ENCODE results near the gene ZC3H12A.
A peak's percentile ranks its signal among the peaks of the same experiment; 100 is the strongest.

The ZC3H12A gene
- total RNA-seq: 102 to 359 reads per million in 2 donors

DNA sequence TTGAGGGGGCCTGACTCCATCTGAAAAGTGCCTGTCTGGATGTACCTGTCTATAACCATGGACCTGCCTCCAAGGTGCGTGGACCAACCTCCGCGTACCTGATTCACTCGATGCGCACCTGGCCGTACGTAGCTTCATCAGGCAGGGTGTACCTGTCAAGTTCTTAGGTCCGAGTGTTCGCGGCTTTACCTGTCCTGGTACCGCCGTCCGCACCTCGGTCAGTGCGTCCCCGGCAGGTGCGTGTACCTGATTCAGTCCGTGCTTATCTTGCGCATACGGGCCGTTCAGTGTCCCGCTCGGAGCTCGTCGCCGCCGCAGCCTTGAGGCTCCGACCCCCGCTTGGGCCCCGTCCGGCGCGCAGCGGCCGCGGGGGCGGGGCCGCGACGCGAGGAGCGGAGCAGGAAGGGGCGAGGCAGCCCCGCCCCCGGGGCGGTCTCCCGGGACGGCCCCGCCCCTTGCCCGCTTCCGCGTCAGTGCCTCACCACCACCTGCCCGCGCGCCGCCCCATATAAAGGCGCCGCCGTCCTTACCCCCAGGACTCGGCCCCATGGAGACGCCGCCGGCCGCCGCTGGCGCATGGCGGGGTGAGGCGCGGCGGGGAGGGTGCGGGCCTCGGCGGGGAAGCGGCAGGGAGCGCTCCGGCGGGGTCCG is at the start of gene ZC3H12A:
Gene ZC3H12A, plus strand, starts transcription at position 535 of the 651 bp plus-strand sequence. CDS start 917 bp downstream, outside the sequence.
- DNase-seq: peak; percentile 91

DNA sequence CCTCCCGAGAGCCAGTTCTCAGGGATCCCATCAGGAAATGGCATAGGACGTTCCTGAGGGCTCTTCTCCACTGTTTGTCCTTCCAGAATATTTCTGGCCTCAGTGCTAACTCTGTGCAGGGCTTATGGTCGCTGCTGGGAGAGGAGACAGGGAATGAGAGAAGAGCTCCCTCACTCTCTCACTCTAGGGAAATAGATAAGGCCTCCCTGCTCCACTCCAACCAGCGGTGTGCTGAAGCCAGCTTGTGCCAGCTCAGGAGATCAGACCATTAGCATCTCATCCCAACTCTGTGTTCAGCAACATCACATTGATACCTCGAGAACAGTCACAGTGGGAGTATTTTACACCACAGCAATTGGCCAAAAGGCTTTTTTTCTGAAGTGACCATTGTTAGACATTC is 49.2 kb upstream of the ZC3H12A start:
- no peak for DNase-seq

DNA sequence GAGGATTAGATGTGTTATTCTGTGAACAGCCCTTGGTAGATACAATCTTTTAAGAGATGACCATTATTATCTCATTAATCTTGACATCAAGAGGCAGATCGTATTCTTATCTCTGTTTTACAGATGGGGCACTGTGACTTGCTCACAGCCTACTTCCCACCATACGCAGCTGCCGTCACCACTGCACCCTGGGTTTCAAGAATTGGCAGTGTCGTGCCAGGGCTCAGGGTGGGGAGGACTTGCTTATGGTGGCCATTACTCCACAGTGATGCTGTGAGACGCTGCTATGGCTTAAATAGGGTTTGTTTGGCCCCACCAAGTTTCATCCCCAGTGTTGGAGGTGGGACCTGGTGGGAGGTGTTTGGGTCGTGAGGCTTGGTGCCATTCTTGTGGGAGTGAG is 45.4 kb upstream of the ZC3H12A start:
- no peak for DNase-seq

DNA sequence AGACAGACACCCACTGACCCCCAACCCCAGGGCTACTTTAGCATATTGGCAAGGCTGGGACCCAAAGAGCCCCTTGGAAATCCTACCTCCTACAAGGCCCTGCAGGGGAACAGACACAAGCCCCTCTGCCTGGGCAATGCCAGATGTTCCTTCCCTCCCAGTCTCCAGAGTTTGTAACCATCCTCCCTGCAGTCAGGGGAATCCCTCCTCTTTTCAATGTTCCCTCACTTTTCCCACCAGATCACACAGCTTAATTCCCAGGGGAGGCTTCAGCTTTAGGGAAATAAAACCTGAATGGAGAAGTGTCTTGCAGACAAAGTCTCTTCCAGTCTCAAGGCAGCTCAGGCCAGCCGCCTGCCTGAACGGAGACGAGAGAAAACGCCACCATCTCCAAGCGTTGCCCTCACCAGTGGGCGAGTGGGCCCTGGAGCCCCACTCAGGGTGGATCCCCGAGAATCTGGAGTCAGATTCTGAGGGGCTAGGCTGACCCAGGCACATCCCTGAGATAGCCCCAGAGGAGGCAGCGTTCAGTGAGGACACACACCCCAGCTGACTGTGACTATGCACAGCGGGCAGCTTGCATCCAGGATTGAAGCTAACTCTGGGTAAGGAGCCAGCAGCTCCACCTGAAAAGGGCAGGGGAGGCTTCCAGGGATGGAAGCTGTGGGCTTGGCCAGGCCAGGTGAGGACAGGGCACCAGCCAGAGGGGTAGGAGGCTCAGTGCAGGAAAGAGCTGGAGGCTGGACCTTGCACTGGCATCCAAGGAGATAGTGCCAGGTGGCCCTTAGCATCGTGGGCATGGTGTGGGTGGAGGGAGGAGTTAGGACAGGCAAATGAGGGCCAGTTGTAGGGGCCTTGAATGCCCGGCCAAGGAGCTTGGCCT is 44.0 kb upstream of the ZC3H12A start:
- DNase-seq: no peak

DNA sequence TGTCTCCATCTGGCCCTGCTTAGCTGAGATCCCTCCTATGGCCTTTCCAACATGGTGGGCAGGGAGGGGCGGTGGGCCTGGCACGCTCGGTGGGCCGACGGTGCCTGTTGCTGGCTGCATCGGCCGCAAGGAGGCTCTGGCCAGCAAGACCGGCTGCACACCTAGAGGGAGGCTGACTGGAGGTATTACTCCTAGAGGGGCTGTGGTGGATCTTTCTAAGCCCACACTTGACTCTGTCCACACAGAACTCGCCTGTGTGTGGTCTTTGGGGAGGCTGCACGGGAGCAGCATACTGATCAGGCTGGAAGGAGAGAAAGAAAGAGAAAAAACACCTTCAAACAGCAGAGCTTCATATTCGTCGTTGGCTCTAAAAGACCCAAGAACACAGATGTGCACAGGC is 41.7 kb upstream of the ZC3H12A start:
- DNase-seq: no peak

DNA sequence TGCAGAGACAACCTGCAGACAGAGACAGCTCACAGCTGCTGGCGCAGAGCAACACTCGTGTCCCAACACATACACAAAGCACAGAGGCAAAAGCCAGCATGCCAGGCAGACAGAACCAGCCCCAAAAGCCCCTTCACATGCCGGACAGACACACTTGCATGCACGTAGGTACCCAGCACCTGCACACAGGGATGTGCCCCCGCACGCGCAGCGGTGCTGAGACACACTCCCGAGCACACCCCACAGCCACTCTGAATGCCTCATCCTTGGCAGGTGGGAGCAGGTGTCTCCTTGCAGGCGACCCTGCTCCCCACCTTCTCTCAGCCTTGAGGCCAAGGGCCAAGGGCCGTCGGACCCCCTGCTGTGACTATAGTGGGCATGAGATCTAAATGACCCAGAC is 41.2 kb upstream of the ZC3H12A start:
- DNase-seq: no peak

DNA sequence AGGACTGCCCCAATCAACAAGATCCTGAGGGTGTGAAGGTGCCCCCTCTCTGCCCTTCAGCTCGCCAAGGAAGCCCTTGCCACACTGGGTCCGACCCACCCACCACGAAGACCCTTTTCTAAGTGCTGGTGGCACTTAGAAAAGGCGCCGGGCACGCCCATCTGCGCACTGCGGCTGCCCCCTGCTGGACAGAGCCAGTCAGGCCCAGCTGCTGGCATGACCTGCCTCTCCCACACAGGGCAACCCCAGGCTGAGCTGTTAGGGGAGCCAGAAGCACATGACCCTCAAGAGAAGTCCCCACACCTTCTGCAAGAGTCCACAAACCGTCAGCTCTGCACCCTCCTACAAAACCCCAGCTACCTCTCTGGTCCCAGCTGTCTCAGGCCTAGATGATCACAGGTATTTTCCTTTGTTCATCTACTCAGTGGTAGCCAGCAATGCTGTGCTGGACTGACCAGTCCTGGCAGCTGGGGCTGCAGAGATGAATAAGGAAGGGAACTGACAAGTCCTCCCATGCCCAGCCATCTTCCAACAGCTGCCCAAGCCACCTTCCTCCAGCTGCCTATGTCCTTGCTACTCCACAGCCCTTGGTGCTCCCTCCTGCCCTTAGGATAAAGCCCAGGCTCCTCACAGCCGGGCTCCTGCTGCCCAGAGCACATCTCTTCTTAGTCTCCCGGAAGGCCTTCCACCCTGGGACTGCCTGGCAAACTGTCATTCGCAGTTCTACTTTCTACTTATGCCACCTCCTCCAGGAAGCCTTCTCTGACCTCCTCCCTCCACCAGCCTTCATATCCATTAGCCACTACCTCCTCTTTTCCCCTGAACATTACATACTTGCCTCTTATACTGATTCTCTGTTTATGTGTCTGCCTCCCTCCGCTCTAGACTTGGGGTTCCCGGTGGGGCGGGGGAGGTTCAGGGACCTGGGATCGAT is 39.8 kb upstream of the ZC3H12A start:
- DNase-seq: peak; percentile 65

DNA sequence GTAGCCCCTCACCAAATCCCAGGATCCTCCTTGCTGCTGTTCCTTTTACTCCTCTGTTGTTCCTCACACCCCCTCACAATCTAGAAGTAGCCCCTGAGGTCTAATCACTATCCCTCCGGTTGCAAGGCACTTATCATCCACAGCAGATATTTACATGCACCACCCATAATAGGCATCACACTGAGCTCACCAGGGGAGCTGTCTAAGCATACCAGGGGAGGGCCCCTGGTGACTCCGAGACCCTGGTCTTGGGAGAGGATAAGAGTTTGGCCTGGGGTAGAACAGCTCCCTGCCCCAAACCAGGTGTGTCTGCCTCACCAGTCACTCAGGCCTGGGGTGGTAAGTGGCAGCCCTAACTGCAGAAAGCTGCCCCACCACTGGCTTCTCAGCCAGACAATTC is 37.3 kb upstream of the ZC3H12A start:
- DNase-seq: no peak

DNA sequence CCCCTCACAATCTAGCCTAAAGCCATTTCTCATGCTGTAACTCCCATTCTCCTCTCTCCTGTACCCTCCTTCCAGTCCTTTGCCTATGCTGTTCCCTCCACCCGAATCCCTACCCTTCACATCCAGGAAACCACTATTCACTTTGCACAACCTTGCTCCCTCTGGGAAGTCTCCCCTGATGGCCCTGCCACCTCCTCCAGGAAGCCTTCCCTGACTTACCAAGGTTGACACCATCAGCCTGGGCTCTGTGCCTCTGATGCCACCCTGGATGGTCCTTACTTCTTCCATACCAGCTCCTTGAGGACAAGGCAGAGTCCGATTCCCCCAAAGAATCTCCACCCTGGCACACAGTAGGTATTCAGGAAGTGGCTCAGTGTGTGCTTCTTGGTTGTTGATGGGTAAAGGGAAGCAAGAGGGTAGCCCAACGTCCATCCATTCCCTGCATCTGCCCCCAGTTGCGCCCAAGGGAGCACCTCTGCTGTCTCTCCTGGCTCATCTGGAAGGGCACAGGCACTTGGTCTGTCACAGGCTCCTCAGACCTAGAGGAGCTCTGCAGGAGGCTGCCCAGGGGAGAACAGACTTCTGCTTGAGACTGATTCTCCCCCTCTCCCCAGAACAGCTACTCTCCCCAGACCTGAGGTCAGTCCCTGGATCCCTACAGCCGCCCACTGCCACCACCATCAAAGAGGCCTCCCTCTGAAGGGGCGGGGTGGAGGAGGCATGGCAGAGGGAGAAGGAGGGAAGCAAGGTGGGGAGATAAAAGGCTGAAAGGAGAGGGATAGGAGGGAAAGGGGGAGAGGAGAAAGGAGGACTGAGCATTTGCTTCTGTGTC is 36.1 kb upstream of the ZC3H12A start:
- no peak for DNase-seq

DNA sequence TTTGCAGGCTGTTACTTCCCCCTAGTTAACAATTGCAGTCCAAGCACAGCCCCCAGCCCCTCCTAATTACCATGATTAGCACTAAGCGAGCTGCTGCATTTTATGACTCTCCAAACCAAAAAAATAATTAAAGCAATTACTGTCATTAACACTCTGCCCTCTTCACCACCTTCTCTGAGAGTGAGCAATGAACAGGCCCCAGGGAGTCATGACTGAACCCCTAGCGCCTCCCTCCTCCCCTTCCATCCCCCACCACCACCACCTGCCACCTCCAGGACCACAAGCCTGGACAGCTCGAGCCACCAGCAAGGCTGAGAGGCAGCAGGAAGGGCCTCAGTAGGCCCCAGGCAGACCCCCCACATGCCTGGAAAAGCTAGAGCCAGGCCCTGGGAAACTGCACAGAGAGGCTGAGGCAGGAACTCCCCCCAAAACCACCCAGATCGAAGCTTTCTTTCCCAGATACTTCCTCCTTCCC is 35.5 kb upstream of the ZC3H12A start:
- DNase-seq: no peak

DNA sequence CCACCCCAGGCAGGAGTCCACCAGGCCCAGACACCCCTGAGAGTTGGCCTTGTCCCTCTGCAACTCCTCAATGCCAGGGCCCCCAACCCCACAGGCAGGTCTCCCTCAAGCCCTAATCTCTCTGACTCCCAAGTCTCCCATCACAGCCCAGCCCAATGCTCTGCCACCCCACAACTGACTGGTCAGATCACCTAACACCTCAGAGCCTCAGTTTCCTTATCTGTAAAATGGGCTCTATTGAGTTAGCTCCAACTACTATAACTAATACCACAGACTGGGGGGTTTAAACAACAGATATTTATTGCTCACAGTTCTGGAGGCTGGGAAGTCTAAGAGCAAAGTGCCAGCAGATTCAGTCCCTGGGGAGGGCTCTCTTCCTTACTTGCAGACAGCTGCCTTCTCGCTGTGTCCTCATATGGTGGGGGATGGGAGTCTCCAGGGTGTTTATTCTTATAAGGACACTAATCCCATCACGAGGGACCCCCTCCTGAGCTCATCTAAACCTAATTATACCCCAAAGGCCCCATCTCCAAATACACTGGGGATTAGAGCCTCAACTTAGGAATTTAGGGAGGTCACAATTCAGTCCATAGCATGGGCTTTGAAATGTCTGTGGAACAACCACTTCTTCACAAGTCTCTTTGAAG is 34.9 kb upstream of the ZC3H12A start:
- no peak for DNase-seq

DNA sequence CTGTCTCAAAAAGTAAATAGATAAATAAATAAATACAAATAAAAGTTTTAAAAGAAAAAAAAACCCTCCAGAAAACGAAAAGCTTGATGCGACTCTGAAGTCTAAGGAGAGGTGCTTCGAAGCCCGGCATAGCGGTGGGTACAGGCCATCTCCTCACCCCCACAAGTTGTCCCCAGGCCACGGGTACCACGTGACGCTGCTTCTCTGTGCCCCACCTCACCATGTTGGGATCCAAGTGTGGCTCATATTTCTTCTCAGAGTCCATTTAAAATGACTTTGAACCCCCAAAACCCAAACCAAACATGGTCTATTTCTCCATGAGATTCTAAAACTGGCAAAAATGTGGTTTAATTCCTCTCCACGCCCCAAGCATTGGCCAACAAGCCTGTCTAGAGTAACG is 32.9 kb upstream of the ZC3H12A start:
- DNase-seq: no peak

DNA sequence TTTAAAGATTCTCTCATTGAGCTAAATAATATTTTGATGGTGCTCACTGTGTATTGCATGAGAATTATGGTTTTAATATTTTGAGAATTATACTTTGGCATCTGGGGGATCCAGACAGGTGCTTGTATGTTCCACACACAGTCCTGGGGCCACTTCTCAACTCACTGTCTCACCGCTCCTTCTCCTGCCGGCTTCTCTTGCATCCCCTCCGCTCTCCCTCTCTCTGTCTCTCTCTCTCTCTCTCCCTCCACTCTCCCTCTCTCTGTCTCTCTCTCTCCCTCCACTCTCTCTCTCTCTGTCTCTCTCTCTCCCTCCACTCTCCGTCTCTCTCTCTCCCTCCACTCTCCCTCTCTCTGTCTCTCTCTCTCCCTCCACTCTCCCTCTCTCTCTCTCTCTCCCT is 32.2 kb upstream of the ZC3H12A start:
- DNase-seq: no peak

DNA sequence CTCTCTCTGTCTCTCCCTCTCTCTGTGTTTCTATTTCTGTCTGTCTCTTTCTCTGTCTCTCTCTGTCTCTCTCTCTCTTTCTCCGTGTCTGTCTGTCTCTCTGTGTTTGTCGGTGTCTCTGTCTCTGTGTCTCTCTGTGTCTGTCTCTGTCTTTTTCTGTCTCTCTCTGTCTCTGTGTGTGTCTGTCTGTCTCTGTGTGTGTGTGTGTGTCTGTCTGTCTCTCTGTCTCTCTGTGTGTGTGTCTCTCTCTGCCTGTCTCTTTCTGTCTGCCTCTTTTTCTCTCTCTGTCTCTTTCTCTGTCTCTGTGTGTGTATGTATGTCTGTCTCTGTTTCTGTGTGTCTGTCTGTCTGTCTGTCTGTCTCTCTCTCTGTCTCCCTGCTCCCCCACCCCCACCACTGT is 31.7 kb upstream of the ZC3H12A start:
- no peak for DNase-seq

DNA sequence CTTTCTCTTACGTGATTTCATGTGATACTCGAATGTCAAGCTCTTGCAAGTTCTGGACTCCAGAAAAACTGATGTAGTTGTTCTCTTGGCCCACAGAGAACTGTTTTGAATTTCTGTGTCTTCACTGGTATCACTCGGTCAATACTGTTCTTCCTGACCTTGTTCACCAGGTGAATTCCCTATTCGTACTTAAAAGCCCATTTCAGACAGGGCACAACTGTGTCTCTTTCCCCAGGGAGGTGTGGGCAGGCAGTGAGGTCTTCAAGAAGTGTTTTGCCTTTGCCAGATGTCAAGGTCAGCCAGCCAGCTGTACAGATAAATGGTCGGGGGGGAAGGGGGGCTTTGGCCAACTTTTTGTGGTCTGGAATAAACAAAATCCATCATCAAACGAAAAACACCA is 27.5 kb upstream of the ZC3H12A start:
- DNase-seq: no peak

DNA sequence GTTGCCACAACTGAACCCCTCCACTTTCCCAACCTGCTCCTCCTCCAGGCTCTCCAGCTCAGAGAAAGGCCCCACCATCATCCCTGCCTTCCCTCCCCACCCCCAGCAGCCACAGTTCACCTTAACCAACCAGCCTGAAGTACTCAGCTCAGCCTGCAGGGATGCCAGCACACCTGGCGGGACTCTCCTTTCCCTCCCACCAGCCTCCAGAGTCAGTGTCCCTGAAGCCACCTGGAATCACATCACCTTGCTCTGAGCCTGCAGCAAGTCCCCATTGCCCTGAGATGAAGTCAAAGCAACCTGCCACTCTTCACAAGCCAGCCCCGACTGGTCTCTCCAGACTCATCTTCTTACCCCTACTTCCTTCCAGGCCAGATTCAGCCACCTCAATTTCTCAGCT is 26.2 kb upstream of the ZC3H12A start:
- DNase-seq: no peak

DNA sequence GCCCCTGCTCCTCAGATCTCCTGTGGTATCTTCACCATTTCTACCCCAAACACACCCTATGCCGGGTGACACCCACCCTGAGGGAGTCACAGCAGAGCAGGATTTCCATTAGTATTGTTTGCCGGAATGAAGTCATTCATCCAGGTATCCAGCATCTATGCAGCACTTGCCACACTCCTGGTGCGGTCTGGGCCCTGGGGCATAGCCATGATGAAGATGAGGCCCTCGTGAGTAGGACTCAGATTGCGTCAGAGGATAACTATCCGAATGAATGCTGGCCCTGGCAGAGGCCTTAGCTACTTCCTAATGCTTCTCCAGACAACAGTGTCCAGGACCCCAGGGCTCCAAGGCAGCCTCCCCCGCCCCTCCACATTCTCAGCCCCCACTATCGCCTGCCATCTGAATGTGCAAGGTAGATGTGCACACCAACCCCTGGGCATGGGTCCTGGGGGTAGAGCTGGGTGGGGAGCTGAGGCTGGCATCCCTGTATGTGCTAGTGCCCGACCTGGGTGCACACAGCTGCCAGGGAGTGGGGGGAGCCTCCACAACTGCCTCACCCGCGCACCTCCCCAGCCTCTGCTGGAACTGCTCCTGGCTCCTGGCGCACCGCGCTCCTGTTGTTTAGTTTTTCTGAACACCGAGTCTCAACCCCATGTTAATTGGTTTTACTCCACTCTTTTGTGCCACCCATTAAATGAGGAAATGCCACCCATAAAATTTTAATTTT is 25.5 kb upstream of the ZC3H12A start:
- DNase-seq: no peak

DNA sequence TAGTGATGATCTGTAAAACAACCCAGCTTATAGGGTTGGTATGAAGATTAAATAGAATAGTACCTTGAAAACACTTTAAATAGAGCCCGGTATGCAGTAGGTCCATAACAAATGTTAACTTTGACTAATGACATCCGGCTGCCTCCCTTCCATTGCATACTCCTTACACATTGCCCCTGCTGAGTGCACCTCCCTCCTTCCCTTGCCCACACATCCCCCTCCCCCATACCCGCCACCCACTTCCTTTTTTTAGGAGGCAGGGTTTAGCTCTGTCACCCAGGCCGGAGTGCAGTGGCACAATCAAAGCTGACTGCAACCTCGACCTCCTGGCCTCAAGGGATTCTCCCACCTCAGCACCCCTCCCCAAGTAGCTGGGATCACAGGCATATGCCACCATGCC is 24.4 kb upstream of the ZC3H12A start:
- no peak for DNase-seq

DNA sequence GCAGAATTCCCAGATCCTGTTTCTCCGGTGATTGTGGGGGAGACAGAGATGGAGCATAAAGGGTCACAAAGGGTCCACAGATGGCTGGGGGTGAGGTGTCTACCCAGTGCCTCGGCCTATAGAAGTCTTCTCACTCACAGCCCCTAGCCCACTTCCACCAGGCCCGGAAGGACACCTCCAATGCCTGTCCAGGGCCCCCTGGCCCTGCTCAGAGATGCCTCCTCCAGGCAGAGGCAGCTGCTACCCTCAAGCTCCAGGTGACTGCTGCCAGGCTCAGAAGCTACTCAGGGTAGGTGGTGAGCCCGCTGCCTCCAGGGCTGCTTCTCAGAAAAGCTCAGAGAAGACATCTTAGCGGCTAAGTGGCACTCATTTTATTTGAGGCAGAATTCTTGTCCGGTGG is 22.0 kb upstream of the ZC3H12A start:
- no peak for DNase-seq

DNA sequence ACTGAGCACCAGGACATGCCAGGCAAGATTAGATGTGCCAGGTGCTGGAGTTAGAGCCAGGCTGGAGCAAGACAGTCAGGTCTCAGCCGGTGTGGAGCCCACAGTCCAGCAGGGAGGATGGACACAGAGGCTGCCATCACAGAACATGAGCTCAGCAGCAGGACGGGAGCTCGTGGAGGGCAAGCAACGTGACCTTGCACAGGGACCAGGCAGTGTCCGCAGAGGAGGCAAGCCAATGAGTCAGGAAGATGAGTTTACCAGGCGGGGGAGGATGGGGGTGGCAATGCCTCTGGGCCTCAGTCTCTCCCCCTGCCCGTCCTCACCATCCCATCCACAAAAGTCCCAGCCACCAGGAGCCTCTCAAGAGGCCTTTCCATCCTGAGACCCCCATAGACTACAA is 20.7 kb upstream of the ZC3H12A start:
- no peak for DNase-seq

DNA sequence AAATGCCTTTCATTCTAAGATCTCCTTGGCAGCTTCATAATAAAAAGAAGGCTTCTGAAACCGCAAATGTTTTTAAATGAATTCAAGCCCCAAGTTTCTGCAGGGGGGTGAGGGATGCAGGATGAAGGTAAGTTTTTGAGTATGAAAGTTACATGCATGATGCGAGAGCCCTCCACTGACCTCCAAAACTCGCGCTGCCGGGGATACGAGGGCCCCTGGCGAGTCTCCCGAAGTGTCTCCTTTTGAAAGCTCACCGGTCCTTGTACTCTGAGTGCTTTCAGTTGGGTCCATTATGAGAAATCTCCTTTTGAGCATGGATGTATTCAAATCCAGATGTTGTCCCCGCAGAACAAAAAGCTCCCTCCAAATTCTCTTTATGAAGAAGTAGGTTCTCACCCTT is 18.9 kb upstream of the ZC3H12A start:
- no peak for DNase-seq
